Measurements from ENCODE around the gene DPAGT1. TPM values are rescaled to one million over a fixed set of nuclear protein-coding genes. Genes with fewer than 3 reads are reported as not detected.

Gene DPAGT1
- total and polyA plus RNA-seq, 8 donors, result 21.3 to 46.2 (median 29.0) TPM

DNA sequence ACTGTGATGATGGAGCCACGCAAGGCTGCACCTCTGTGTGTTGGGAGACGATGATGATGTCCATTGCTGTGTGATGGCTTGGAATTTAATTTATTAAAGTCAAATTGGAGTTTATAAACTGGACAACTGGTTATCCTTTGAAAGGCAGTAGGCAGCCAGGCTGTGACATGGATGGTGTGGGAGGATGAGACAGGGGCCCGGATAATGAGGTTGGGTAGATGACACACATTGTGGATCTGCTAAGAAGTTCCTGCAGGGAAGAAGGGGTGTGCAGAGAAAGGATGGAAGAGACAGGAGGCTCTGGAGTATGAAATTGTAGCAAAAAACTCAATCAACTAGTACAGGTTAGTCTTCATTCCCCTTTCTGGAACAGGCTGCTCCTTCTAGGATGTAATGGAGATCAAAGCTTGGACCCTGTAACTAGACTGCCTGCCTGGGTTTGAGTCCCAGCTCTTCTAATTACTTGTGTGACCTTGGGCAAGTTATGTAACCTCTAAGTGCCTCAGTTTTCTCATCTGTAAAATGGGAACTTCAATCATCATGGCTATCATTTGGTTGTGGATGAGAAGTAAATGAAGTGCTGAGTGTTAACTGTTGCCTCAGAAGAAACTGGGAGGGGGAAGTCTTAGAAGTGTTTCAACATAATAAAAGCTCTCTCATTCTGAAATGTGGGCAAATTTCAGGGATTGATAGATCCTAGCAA lies 15.5 kb upstream of the DPAGT1 start:
- 88 to 93% methylated on average over 3 of the region's 3 CpGs for WGBS, 2 donors
- ATAC-seq, result no peak
- Histone ChIP-seq H3K27ac (no peak overlapping the region), H3K36me3 (peaks cover 0 to 17% (median 3%) of the 10 kb centered on the region in 3 donors), H3K4me3 (no peak overlapping the region), H3K27me3 (no peaks in the 10 kb centered on the region), H3K9me3 (no peaks in the 10 kb centered on the region), H3K4me1 (peaks cover 0 to 1% (median 0%) of the 10 kb centered on the region in 3 donors)
- DNase-seq, result no peak
- FAIRE-seq, result no peak
- TF ChIP-seq, protein P1, sequence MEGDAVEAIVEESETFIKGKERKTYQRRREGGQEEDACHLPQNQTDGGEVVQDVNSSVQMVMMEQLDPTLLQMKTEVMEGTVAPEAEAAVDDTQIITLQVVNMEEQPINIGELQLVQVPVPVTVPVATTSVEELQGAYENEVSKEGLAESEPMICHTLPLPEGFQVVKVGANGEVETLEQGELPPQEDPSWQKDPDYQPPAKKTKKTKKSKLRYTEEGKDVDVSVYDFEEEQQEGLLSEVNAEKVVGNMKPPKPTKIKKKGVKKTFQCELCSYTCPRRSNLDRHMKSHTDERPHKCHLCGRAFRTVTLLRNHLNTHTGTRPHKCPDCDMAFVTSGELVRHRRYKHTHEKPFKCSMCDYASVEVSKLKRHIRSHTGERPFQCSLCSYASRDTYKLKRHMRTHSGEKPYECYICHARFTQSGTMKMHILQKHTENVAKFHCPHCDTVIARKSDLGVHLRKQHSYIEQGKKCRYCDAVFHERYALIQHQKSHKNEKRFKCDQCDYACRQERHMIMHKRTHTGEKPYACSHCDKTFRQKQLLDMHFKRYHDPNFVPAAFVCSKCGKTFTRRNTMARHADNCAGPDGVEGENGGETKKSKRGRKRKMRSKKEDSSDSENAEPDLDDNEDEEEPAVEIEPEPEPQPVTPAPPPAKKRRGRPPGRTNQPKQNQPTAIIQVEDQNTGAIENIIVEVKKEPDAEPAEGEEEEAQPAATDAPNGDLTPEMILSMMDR (IDR thresholded peaks at IDR 0.05), result no peak
- intact Hi-C loops (cut with DNase I), result no loop called here

DNA sequence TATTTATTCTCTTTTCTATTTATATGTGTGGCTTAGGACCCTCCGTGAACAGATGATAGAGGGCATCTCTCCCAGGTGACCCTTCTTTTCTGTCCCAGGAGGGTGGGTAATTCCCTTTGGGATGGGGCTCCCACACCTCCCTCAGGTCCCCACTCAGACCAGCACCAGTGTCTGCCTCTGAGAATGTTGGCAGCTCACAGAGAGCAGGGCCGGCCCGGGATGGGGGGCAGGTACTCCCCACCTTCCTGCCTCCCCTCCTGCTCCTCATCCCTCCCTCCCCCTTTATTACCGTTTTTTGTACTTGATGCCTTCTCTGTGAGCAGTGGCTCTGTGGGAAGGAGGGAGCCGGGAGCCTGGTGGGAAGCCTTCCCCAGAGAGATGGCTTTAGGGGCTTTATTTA lies 14.9 kb upstream of the DPAGT1 start:
- Histone ChIP-seq H3K9me3 (no peaks in the 10 kb centered on the region), H3K36me3 (peaks cover 0 to 22% (median 3%) of the 10 kb centered on the region in 3 donors), H3K4me3 (no peak overlapping the region), H3K4me1 (no peaks in the 10 kb centered on the region), H3K27ac (no peak overlapping the region), H3K27me3 (no peaks in the 10 kb centered on the region)
- intact Hi-C loops (cut with DNase I), result no loop called here
- no peak for DNase-seq
- 74 to 75% methylated on average over 5 of the region's 5 CpGs for WGBS, 2 donors
- TF ChIP-seq, protein P1 (IDR thresholded peaks at IDR 0.05), result no peak
- ATAC-seq, result no peak
- no peak for FAIRE-seq

DNA sequence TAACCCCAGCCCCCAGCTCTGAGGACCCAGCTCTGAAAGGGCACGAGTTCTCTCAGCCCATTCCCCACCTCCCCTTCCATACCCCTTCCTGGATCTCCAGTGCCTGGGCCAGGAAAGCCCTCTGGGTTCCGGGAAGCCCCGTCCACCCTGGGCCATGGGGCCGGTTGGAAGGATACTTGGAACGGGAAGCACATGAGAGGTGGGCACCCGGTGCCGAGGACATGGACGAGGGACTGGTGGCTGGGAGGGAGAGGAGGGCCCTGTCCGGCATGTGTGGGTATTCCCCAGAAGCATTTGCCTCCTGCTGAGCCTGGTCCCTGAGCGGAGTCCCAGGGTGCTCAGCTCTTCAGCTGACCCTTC lies 14.6 kb upstream of the DPAGT1 start:
- Histone ChIP-seq H3K36me3 (peaks cover 0 to 26% (median 3%) of the 10 kb centered on the region in 3 donors), H3K4me1 (no peaks in the 10 kb centered on the region), H3K4me3 (no peak overlapping the region), H3K27me3 (no peaks in the 10 kb centered on the region), H3K27ac (no peak overlapping the region), H3K9me3 (no peaks in the 10 kb centered on the region)
- intact Hi-C loops (cut with DNase I), result no loop called here
- peak in 1 of 6 donors; percentile 65 for DNase-seq
- TF ChIP-seq, protein P1 (IDR thresholded peaks at IDR 0.05), result no peak
- no peak for ATAC-seq
- WGBS, 2 donors, result 87 to 88% methylated on average over 10 of the region's 10 CpGs
- FAIRE-seq, result no peak

DNA sequence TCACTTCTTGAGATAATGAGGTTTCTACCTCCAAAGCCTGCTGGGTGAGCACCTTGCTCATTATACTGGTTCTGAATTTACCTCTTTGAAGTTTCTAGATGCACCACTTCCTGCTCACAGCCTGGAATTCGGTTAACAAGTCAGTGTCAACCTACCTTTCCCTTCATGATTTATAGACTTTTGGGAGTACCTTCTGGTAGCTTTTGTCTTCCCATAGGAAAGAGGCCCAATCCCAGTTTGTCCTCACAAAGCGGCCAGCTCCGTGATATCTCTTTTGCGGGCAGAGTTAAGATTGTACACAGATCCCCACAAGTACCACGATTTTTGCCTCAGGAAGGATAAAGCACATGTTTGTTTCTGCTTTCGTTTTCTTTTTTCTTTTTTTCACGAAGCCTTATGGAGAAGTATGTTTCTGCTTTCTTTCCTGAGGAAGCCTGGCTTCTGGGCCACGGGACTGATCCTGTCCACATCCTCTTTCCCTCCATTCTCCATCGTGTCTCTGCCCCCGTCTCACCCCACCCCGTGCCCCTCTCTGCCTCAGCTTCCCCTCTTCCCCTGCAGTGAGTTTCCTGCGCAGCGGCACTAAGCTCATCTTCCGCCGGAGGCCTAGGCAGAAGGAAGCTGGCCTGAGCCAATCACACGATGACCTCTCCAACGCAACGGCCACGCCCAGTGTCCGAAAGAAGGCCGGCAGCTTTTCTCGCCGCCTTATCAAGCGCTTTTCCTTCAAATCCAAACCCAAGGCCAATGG lies 14.0 kb upstream of the DPAGT1 start:
- no peak for FAIRE-seq
- intact Hi-C loops (cut with DNase I), result no loop called here
- Histone ChIP-seq H3K36me3 (peaks cover 0 to 29% (median 3%) of the 10 kb centered on the region in 3 donors), H3K27me3 (no peaks in the 10 kb centered on the region), H3K4me1 (no peaks in the 10 kb centered on the region), H3K27ac (peak overlapping the region in 2 of 4 donors; percentile 5 to 18), H3K4me3 (no peak overlapping the region), H3K9me3 (no peaks in the 10 kb centered on the region)
- WGBS, 2 donors, result 76 to 77% methylated on average over 24 of the region's 24 CpGs
- DNase-seq, result no peak
- TF ChIP-seq, protein P1 (IDR thresholded peaks at IDR 0.05), result no peak
- ATAC-seq, result peak in 2 of 4 donors; percentile 52 to 72

DNA sequence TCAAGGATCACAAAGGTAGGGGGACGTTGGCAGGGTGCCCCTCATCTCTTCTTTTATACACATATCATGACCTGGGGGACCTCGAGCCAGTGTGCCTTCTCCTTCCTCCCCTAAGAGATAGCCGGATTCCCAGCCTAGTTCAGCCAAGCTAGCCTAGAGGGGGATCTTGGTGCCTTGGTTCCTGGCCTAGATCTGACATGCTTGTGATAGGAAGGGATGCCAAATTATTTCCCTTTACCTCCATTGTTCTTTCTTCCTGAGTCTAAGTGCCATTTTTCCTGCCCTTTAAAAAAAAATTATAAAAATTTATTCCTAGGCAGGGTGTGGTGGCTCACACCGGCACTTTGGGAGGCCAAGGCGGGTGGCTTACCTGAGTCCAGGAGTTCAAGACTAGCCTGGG lies 12.7 kb upstream of the DPAGT1 start:
- DNase-seq (no peak), ATAC-seq (no peak), FAIRE-seq (no peak)
- Histone ChIP-seq H3K27me3 (no peaks in the 10 kb centered on the region), H3K4me1 (peaks cover 0 to under 1% (median 0%) of the 10 kb centered on the region in 3 donors), H3K4me3 (no peak overlapping the region), H3K27ac (no peak overlapping the region), H3K9me3 (no peaks in the 10 kb centered on the region), H3K36me3 (peaks cover 0 to 29% (median 3%) of the 10 kb centered on the region in 3 donors)
- TF ChIP-seq, protein P1 (IDR thresholded peaks at IDR 0.05), result no peak
- 84 to 90% methylated on average over 5 of the region's 5 CpGs for WGBS, 2 donors
- intact Hi-C loops (cut with DNase I), result no loop called here

Measured in pancreas (tissue), 10 donors.